ENCODE measurements around the gene S100A14.

- TF ChIP-seq EP300 (IDR thresholded peaks at IDR 0.05; ENCODE audit: borderline replicate concordance in 1 of 2, low read depth in 1 of 2, low read length in 1 of 2) (no peak), YY1 (IDR thresholded peaks at IDR 0.05; ENCODE audit: low read depth) (no peak), POLR2AphosphoS5 (IDR thresholded peaks at IDR 0.05; ENCODE audit: low read depth, low read length) (no peak), RCOR1 (IDR thresholded peaks at IDR 0.05; ENCODE audit: low read length) (no peak), TEAD4 (IDR thresholded peaks at IDR 0.05; ENCODE audit: borderline replicate concordance, insufficient read depth) (no peak), MXI1 (IDR thresholded peaks at IDR 0.05; ENCODE audit: low read depth, low read length) (no peak)
- TF ChIP-seq, protein P1, sequence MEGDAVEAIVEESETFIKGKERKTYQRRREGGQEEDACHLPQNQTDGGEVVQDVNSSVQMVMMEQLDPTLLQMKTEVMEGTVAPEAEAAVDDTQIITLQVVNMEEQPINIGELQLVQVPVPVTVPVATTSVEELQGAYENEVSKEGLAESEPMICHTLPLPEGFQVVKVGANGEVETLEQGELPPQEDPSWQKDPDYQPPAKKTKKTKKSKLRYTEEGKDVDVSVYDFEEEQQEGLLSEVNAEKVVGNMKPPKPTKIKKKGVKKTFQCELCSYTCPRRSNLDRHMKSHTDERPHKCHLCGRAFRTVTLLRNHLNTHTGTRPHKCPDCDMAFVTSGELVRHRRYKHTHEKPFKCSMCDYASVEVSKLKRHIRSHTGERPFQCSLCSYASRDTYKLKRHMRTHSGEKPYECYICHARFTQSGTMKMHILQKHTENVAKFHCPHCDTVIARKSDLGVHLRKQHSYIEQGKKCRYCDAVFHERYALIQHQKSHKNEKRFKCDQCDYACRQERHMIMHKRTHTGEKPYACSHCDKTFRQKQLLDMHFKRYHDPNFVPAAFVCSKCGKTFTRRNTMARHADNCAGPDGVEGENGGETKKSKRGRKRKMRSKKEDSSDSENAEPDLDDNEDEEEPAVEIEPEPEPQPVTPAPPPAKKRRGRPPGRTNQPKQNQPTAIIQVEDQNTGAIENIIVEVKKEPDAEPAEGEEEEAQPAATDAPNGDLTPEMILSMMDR (IDR thresholded peaks at IDR 0.05), result no peak
These were observed 39.2 kb upstream of the S100A14 start for GRCh38 chr1:153655333-153655732.

All from SK-N-SH (cell line).